Loucy (cell line): Measurements from ENCODE around the gene EIF3K.

Source experiments
- CTCF ChIP-seq: fragments of 200-600 bp; sonication (generic); conservative IDR thresholded peaks from 2 replicates; pipeline ENCODE4 v1.5.1; 2014; ENCODE audit warnings: mild to moderate bottlenecking, antibody characterized with exemption, low read length
- EZH2phosphoT487 ChIP-seq: fragments of 200-600 bp; IDR thresholded peaks from 2 replicates; pipeline ENCODE4 v1.6.1; 2018; ENCODE audit warnings: antibody characterized with exemption, mild to moderate bottlenecking, moderate library complexity, borderline replicate concordance

GRCh38 chr19:38682872-38683392 is 63.9 kb downstream of the EIF3K start:
- TF ChIP-seq CTCF (no peak), EZH2phosphoT487 (no peak)
